Body of pancreas (tissue), 4 donors: ENCODE results near the gene ADGRA3.

Experiments
- POLR2A ChIP-seq, 3 donors: fragments of 450-650 bp; IDR thresholded peaks; one replicate each; pipeline ENCODE4 v1.6.1; 2016; ENCODE audit warnings: antibody characterized with exemption in 3 of 3, mild to moderate bottlenecking in 2 of 3
- TF ChIP-seq, protein P1 (sequence below), 7 experiments: fragments of 450-650 bp in 4 of 7; fragments of 200-600 bp in 3 of 7; sonication (generic) in 3 of 7; IDR thresholded peaks; one replicate each; pipeline ENCODE4 v1.5.1; 2016 to 2019; ENCODE audit warnings: antibody characterized with exemption in 7 of 7

DNA sequence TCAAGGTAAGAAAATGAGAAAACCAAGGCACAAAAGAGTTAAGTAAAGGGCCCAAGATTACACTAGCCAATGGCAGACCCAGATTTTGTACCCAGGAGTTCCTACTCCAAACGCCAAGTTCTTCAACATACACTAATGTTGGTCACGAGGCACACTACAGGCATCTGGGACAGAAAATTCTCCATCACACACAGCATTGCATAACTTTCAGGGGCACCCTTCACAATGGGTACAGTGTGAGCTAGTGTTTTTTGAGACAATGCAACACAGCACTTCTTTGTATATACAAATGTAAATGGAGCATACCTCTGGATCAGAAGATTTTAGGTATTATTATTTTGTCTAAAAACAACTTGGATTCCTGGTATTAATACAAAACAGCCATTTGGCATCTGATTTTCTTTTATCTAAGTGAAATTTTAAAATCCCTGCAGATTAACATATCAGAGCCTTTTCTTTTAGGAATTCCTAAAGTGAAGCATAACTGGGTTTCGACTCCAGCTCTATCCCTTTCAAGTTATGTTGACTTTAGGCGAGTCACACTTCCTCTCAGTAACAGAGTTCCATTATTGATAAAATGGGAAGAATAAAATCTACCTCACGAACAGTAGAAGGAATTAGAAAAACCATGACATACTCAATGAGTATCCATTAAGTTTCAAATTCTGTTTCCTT, 41.1 kb downstream of the ADGRA3 start:
- TF ChIP-seq, protein P1, sequence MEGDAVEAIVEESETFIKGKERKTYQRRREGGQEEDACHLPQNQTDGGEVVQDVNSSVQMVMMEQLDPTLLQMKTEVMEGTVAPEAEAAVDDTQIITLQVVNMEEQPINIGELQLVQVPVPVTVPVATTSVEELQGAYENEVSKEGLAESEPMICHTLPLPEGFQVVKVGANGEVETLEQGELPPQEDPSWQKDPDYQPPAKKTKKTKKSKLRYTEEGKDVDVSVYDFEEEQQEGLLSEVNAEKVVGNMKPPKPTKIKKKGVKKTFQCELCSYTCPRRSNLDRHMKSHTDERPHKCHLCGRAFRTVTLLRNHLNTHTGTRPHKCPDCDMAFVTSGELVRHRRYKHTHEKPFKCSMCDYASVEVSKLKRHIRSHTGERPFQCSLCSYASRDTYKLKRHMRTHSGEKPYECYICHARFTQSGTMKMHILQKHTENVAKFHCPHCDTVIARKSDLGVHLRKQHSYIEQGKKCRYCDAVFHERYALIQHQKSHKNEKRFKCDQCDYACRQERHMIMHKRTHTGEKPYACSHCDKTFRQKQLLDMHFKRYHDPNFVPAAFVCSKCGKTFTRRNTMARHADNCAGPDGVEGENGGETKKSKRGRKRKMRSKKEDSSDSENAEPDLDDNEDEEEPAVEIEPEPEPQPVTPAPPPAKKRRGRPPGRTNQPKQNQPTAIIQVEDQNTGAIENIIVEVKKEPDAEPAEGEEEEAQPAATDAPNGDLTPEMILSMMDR (IDR thresholded peaks at IDR 0.05), result no peak
- TF ChIP-seq POLR2A (IDR thresholded peaks at IDR 0.05), result no peak
